ENCODE data around the gene BCL2L1.

Gene BCL2L1

GRCh38 chr20:31691646-31692275 lies 30.9 kb downstream of the BCL2L1 start:
- DNase-seq (ENCODE audit: low read depth in 2 of 2), result no peak

- DNase-seq (ENCODE audit: low read depth in 2 of 2), result no peak
Measured at GRCh38 chr20:31690124-31690666, 32.5 kb downstream of the BCL2L1 start.

DNA sequence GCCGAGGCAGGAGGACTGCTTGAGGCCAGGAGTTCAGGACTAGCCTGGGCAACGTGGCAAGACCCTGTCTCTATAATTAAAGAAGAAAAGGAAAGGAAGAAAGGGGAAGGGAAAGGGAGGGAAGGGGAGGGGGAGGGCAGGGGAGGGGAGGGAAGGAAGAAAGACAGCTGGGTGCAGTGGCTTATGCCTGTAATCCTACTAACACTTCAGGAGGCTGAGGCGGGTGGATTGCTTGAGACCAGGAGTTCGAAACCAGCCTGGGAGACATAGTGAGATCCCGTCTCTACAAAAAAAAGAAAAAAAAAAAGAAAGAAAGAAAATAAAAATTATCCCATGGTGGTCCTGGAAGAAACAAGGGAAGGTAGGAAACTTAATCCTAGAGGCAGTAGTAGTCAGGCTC lies 33.5 kb downstream of the BCL2L1 start:
- no peak for DNase-seq (ENCODE audit: low read depth in 2 of 2)

DNA sequence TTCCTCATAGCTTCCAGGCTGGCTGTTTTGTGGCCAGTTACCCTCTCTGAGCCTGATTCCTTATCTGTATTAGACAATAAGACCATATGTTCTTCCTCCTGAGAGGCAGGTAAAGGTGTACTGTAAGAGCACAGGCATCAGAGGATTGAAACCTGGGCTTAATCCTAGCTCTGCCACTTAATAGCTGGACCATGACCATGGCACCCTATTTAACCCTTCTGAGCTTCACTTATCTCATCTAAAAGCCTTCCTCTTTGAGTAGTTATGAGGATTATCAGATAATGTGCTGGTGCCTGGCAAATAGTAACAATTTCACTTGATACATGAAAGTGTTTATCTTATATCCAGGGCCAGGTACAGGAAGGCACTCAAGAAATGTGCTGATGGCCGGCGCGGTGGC lies 34.9 kb downstream of the BCL2L1 start:
- no peak for DNase-seq (ENCODE audit: low read depth in 2 of 2)

DNA sequence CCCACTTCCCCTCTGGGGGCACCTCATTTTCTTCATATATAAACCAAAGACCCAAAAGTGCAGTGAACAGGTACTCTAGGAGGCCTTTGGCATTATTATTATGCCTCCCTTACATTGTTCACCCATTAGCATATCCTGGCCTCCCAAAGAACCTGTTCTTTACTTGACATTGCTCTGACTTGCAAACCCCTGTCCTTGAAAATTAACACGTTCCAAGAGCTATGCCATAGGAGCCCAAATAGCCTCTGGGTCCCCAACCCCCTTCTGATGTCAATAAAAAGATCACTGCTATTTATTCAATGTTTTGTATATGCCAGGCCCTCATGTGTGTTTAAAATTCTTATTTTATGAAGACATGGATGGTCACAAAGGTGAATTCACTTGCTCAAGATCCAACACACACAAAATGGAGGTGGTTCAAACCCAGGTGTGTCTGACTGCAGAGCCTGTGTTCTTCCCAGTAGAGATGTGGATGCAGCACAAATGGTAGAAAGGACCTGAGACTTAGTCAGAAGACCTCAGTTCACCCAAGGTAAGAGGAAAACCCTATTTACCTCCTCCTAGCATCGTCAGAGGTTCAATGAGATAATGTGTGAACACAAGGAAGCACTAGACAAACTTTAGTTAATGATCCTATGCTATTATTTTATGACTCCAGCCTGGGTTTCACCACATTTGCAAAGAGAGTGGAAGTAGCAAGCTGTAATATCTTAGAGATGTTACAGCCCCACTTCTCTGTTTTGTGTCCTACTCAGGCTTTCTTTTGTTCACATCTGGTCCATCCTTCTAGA lies 36.6 kb downstream of the BCL2L1 start:
- no peak for DNase-seq (ENCODE audit: low read depth in 2 of 2)

DNA sequence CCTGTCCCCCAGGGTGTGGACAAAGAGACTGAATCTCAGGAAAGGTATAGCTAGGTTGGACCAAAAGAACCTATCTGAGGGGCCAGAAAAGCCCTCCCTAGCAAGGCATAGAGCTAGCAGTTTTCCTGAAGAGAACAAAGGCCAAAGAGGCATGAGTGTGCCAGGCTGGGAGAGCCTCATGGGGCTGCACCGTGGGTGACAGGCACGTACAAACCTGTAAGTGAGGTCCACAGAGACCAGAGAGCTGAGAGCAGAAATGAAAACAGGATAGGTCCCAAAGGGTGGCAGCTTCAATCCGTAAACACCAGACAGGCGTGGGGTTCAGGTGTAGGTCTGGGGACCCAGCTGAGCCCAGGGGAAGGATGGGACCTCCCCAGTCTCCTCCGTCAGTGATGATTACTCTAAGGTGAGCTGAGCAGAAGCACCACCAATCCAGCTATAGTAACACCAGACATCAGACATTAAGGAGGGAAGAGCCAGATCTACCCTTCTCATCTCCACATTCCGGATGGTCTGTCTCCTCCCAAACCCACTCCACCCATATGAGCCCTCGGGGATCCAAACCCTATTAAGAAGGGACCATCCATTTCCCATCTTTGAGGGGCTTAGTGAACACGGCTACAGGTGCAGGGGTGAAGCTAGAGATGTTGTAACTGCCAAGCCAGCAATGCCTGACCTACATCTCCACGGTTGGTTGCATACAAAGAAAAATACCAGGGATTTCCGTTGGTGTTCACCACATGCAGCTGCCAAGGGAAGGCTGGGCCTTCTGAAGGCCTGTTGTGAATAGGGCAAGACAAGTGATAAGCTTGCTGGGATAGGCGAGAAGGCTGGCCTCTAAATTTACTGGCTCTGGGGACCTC lies 38.3 kb downstream of the BCL2L1 start:
- DNase-seq (ENCODE audit: low read depth in 2 of 2), result no peak

DNA sequence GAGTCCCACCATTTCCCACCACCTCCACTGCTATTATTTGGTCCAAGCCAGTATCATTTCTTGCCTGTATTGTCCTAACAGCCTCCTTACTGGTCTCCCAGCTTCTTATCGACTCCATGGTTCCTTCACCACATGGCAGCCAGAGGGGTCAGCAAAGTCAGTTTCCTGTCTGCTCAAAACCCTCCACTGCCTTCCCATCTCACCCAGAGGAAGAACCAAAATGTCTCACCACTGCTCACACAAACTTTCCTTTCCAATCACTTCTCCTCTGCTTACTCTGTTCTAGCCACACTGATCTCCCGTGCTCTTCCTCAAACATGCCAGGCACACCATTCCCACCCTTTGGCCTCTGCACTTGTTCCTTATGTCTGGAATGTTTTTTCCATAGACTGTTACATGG lies 39.7 kb downstream of the BCL2L1 start:
- no peak for DNase-seq (ENCODE audit: low read depth in 2 of 2)

- DNase-seq (ENCODE audit: low read depth in 2 of 2), result no peak
Measured at GRCh38 chr20:31682352-31682751, 40.3 kb downstream of the BCL2L1 start.

DNA sequence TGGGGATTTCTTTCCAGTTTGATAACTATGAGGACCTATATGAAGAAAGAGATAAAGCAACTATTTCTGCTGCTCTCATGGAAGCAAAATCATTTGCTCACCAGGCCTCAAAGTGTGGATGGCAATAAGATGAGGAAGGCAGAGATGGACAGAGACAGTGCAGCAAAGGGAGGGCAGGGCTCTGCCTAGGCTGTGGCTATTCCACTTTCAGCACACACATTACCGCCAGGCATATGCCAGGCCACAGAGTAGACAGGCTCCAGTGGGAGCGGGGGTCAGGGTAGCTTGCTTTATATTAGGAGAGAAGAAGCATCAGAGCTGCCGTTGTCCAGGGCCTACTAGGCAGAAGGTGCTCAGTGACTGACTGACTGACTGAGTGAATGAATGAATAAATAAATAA lies 40.9 kb downstream of the BCL2L1 start:
- DNase-seq (ENCODE audit: low read depth in 2 of 2), result no peak

GRCh38 chr20:31681128-31681727 lies 41.4 kb downstream of the BCL2L1 start:
- DNase-seq (ENCODE audit: low read depth in 2 of 2), result no peak

DNA sequence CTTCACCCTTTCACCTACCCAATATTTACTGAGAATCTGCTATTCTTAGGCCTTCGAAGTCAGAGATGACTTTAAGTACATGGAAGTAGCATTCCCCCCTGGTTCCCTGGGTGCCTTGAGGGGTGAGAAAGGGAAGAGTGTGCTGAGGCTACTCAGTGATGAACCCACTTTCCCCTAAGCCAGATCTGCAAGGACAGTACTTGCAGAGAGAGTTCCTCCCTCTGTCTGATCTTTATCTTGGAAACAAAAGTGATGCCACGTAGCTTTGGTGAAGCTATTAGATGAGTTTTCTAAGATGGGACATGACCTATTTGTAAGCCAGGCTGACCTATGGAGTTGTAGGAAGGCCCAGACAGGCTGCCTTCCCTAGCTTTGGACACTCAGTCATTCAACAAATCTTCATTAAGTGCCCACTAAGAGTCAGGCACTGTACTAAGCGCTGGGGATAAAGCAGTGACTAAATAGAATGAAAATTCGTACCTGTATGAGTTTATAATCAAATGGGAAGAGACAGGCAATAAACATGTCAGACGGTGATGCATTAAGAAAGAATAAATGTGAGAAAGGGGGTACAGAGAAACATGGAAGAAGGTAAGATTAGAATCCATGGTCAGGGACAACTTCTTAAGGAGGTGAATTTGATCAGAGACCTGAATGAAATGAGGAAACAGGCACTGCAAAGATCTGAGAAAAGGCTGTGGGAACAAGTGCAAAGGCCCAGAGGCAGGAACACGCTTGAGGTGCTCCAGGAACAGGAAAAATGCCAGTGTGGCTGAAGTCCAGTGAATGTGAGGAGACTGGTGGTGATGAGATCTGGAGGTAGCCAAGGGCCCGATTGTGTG lies 42.2 kb downstream of the BCL2L1 start:
- no peak for DNase-seq (ENCODE audit: low read depth in 2 of 2)

GRCh38 chr20:31679357-31680285 lies 43.0 kb downstream of the BCL2L1 start:
- no peak for DNase-seq (ENCODE audit: low read depth in 2 of 2)

GRCh38 chr20:31678389-31679356 lies 44.0 kb downstream of the BCL2L1 start:
- no peak for DNase-seq (ENCODE audit: low read depth in 2 of 2)

GRCh38 chr20:31677553-31678260 lies 45.0 kb downstream of the BCL2L1 start:
- DNase-seq (ENCODE audit: low read depth in 2 of 2), result no peak

GRCh38 chr20:31676609-31676989 lies 46.1 kb downstream of the BCL2L1 start:
- no peak for DNase-seq (ENCODE audit: low read depth in 2 of 2)

- DNase-seq (ENCODE audit: low read depth in 2 of 2), result peak in 1 of 2 donors; percentile 62
Measured at GRCh38 chr20:31675828-31676608, 46.6 kb downstream of the BCL2L1 start.
